PFSK-1 (cell line): Measurements from ENCODE around the gene KRT23.

Experiments
- FOXP2 ChIP-seq: optimal IDR thresholded peaks from 2 replicates; pipeline ENCODE3; 2011; ENCODE audit warnings: borderline replicate concordance, control low read depth, inconsistent platforms; ENCODE audit not compliant: insufficient read depth; ENCODE audit errors: extremely low read length, extremely low read depth
- POLR2AphosphoS5 ChIP-seq: IDR thresholded peaks from 2 replicates; pipeline ENCODE4 v1.6.1; 2012; ENCODE audit warnings: low read depth, mild to moderate bottlenecking, control low read depth, low read length, moderate library complexity
- SIN3A ChIP-seq: IDR thresholded peaks from 2 replicates; pipeline ENCODE4 v1.6.1; 2012; ENCODE audit warnings: mild to moderate bottlenecking, low read length, moderate library complexity, borderline replicate concordance; ENCODE audit not compliant: insufficient read depth
- TAF1 ChIP-seq: IDR thresholded peaks from 2 replicates; pipeline ENCODE4 v1.6.1; 2012; ENCODE audit warnings: low read length, control low read depth, borderline replicate concordance; ENCODE audit not compliant: insufficient read depth
- TF ChIP-seq, protein P1 (sequence below), 2 experiments: IDR thresholded peaks; 2 replicates each; pipeline versions ENCODE4 v1.6.1 to v1.8.0; 2011 to 2012; ENCODE audit warnings: low read depth in 2 of 2, low read length in 2 of 2, control low read depth in 1 of 2, inconsistent platforms in 1 of 2, mild to moderate bottlenecking in 1 of 2, moderate library complexity in 1 of 2; ENCODE audit not compliant: insufficient read depth in 1 of 2

The KRT23 gene

GRCh38 chr17:40915199-40915661, 22.2 kb downstream of the KRT23 start:
- TF ChIP-seq, protein P1, sequence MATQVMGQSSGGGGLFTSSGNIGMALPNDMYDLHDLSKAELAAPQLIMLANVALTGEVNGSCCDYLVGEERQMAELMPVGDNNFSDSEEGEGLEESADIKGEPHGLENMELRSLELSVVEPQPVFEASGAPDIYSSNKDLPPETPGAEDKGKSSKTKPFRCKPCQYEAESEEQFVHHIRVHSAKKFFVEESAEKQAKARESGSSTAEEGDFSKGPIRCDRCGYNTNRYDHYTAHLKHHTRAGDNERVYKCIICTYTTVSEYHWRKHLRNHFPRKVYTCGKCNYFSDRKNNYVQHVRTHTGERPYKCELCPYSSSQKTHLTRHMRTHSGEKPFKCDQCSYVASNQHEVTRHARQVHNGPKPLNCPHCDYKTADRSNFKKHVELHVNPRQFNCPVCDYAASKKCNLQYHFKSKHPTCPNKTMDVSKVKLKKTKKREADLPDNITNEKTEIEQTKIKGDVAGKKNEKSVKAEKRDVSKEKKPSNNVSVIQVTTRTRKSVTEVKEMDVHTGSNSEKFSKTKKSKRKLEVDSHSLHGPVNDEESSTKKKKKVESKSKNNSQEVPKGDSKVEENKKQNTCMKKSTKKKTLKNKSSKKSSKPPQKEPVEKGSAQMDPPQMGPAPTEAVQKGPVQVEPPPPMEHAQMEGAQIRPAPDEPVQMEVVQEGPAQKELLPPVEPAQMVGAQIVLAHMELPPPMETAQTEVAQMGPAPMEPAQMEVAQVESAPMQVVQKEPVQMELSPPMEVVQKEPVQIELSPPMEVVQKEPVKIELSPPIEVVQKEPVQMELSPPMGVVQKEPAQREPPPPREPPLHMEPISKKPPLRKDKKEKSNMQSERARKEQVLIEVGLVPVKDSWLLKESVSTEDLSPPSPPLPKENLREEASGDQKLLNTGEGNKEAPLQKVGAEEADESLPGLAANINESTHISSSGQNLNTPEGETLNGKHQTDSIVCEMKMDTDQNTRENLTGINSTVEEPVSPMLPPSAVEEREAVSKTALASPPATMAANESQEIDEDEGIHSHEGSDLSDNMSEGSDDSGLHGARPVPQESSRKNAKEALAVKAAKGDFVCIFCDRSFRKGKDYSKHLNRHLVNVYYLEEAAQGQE (IDR thresholded peaks at IDR 0.05; ENCODE audit: insufficient read depth in 1 of 2, low read depth in 2 of 2, low read length in 2 of 2): no peak
- TF ChIP-seq TAF1 (no peak), SIN3A (no peak), POLR2AphosphoS5 (no peak), FOXP2 (no peak)

GRCh38 chr17:40914075-40914855, 23.2 kb downstream of the KRT23 start:
- TF ChIP-seq, protein P1 (IDR thresholded peaks at IDR 0.05; ENCODE audit: insufficient read depth in 1 of 2, low read depth in 2 of 2, low read length in 2 of 2): no peak
- TF ChIP-seq FOXP2 (no peak), POLR2AphosphoS5 (no peak), SIN3A (no peak), TAF1 (no peak)

GRCh38 chr17:40912486-40913210, 24.8 kb downstream of the KRT23 start:
- no peak for TF ChIP-seq SIN3A
- TF ChIP-seq, protein P1 (IDR thresholded peaks at IDR 0.05; ENCODE audit: insufficient read depth in 1 of 2, low read depth in 2 of 2, low read length in 2 of 2): no peak
- no peak for TF ChIP-seq POLR2AphosphoS5
- no peak for TF ChIP-seq FOXP2
- no peak for TF ChIP-seq TAF1

DNA sequence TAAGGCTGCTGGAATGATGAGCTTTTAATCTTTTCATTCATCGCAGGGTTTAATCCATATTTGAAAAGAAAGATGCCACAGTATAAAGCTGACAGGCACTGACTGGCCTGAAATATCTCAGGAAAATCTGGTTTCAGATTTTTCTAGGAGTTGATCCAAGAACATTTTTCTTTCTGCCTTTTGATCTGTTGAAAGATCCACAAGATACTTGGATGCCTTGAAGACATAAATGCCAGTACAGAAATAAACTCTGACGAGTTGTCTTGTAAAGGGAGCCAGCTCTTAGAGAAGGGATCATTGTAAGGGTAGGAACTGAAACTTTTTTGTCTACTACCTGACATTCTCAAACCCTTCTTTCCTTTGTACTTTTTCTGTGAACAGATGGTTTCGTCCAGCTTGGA, 27.0 kb downstream of the KRT23 start:
- no peak for TF ChIP-seq POLR2AphosphoS5
- no peak for TF ChIP-seq FOXP2
- no peak for TF ChIP-seq SIN3A
- no peak for TF ChIP-seq TAF1
- TF ChIP-seq, protein P1 (IDR thresholded peaks at IDR 0.05; ENCODE audit: insufficient read depth in 1 of 2, low read depth in 2 of 2, low read length in 2 of 2): no peak
